Cardiac fibroblast (primary cell): ENCODE measurements around the gene SYNPO2.
"Not testable (repeated sequence)": the region's sequence is repeated elsewhere in the genome, so short reads cannot be mapped to it uniquely, and the experiment has no call there.

Experiments used
- DNase-seq, 2 donors: peaks; one replicate each; pipeline versions ENCODE4 v3.0.0 to v3.0.0-alpha.2; 2010; ENCODE audit warnings: low read depth in 2 of 2
- H3K4me3 ChIP-seq, 2 donors: replicated peaks in 1 of 2; 1 replicate in 1 of 2; 2 replicates in 1 of 2; pipeline ENCODE4 v1.5.1; 2011; ENCODE audit warnings: low read depth in 2 of 2, low read length in 2 of 2, mild to moderate bottlenecking in 2 of 2, moderate library complexity in 1 of 2
- TF ChIP-seq, protein P1 (sequence below): IDR thresholded peaks from one replicate; pipeline ENCODE4 v1.5.1; 2011; ENCODE audit warnings: low read depth, mild to moderate bottlenecking, low read length, inconsistent platforms

Gene SYNPO2

DNA sequence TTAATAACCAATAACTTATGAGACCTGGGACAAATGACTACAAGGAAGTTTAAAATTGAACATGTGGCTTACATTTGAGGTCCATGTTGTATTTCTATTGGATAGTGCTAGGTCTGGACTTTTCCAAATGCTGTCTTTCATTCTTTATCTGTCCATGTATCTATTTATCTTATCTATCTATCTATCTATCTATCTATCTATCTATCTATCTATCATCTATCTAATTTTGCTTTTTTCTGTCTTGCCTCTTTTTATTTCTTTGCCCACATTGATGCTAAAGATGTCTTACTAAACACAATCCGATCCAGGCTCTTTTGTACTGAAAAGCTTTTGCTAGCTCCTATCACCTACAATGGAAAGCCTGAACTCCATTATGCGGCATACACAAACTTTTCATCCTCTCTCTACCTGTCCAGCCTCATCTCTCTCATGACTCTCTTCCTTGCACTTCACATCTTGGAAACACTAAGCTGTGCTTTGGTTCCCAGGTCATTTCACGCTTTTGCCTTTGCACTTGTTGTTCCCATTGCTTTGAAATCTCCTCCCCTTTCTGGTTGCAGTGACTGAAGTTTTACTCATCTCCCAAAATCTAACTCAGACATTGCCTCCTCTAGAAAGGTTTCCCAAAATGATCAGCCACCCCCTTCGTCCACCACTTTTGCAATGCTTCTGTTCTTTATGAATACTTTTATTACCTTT lies 107.2 kb downstream of the SYNPO2 start:
- TF ChIP-seq, protein P1, sequence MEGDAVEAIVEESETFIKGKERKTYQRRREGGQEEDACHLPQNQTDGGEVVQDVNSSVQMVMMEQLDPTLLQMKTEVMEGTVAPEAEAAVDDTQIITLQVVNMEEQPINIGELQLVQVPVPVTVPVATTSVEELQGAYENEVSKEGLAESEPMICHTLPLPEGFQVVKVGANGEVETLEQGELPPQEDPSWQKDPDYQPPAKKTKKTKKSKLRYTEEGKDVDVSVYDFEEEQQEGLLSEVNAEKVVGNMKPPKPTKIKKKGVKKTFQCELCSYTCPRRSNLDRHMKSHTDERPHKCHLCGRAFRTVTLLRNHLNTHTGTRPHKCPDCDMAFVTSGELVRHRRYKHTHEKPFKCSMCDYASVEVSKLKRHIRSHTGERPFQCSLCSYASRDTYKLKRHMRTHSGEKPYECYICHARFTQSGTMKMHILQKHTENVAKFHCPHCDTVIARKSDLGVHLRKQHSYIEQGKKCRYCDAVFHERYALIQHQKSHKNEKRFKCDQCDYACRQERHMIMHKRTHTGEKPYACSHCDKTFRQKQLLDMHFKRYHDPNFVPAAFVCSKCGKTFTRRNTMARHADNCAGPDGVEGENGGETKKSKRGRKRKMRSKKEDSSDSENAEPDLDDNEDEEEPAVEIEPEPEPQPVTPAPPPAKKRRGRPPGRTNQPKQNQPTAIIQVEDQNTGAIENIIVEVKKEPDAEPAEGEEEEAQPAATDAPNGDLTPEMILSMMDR: no peak
- DNase-seq: no peak
- H3K4me3 ChIP-seq: no peak overlapping the region

DNA sequence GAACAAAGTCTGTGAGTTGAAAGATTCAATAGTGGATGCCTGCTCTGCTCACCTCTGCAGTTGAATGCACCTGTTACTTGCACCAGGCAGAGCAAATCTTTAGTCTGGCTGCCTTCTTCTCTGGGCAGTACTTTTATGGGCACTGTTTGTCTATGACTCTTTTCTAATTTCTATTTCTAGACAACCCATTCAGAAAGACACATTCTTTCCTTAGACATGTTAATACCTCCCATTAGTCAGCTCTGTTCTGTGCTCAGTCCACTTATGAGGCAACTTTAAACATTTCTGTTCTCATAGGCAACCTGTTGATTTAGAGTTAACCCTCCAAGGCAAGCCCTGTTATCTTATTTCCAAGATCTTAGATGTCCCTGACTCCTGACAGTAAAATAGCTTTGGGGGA lies 108.9 kb downstream of the SYNPO2 start:
- DNase-seq: no peak
- no peak overlapping the region for H3K4me3 ChIP-seq
- TF ChIP-seq, protein P1: no peak

DNA sequence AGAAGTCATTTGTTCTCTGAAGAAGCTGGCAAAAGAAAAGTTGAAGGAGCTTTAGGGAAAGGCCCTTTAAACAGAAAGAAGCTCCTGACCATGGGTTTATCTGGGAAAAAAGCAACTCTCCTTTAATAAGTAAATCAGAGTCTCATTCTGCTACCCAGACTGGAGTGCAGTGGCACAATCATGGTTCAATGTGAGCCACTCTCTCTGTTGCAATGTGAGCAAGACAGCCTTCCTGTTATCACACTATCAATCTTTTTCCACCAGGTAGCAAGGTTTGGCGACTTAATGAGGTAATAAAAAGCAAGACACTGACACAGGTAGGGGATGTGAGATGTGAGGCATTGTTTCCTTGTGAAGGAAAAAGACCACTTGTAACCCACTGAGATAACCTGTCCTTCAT lies 111.3 kb downstream of the SYNPO2 start:
- H3K4me3 ChIP-seq: no peak overlapping the region
- DNase-seq: no peak
- TF ChIP-seq, protein P1: no peak

DNA sequence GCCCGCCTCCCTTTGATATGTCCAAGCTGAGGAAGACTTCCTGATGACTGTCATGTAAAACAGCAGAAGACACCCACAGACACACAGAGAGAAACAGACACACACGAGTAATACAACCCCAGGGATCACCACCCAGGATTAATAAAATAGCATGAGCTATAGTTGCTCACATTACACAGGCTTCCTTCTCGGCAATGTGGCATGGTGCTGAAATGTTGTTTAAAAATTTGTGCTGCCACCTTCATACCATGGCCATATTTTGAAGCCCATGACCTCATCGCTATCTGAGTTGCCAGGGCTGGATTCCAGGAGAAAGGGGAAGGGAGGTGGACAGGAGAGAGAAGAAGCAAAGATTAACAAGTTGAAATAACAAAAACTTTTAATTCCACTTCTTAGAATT lies 111.7 kb downstream of the SYNPO2 start:
- no peak for DNase-seq
- H3K4me3 ChIP-seq: no peak overlapping the region
- TF ChIP-seq, protein P1: no peak

DNA sequence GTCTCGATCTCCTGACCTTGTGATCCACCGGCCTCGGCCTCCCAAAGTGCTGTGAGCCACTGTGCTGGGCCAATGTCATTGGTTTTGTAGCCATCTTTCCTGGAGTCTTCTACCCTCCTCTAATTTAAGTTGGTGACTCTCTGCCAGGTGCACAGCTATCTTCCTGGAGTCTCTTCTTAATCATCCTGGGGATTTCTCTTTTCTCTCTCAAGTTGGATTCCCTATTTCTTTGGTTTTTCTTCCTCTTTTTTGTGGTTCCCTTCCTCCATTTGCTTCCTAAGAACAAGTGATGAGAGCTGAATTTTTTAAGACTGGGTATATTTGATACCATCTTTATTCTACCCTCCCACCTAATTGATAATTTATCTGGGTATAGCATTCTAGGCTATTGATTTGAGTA lies 113.8 kb downstream of the SYNPO2 start:
- no peak for DNase-seq
- TF ChIP-seq, protein P1: no peak
- H3K4me3 ChIP-seq: no peak overlapping the region

DNA sequence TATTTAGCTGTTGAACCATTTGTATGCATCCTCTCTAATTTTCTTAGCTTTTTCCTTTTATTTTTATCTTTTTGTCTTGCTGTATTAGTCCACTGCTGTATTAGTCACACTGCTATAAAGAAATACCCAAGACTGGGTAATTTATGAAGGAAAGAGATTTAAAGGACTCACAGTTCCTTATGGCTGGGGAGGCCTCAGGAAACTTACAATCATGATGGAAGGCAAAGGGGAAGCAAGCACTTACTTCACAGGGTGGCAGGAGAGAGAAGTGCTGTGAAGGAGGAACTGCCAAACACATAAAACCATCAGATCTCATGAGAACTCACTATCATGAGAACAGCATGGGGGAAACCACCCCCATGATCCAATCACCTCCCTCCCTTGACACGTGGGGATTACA lies 114.3 kb downstream of the SYNPO2 start:
- DNase-seq, H3K4me3 ChIP-seq: not testable (repeated sequence)

DNA sequence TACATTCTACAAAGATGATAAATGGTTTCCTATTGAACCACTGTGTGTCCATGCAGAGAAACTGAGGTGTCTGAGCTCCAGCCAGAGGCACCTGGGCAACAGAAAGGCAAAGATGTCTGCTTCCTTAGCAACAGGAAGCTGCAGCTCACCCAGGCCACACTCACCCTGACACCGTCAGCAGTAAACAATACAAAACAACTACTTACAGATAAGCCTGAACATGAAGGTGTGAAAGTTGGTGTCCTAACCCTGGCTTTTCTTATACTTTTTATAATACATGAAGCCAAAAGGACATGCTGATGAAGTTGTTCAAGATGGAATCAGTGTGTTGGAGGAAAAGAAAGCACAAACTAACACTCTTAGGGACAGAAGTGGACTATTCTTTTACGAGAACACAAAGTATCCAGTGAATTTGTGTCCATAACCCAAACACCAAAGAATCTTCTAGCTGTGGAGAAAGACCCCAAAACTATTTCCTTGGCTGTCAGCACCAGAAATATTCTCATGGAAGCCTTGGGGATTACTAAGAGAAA lies 117.3 kb downstream of the SYNPO2 start:
- TF ChIP-seq, protein P1: no peak
- DNase-seq: no peak
- no peak overlapping the region for H3K4me3 ChIP-seq
